Small intestine (tissue), 7 donors: Measurements from ENCODE around the gene IDUA. TPM values are rescaled to one million over a fixed set of nuclear protein-coding genes. Genes with fewer than 3 reads are reported as not detected.

Experiments used
- DNase-seq, 2 donors: peaks; one replicate each; pipeline versions ENCODE4 v3.0.0 to v3.0.0-alpha.2; 2013
- FAIRE-seq: peaks from 2 replicates; lab custom pipeline; 2012; peaks lifted over from hg19 to GRCh38; lab: Jason Lieb, UNC
- H3K27ac ChIP-seq, 3 donors: one replicate each; pipeline ENCODE4 v1.5.1; 2013; ENCODE audit warnings: low read length in 2 of 3, mild to moderate bottlenecking in 2 of 3, control low read depth in 1 of 3, inconsistent platforms in 1 of 3, low read depth in 1 of 3, moderate library complexity in 1 of 3
- H3K27me3 ChIP-seq, 3 donors: one replicate each; pipeline ENCODE4 v1.6.1; 2013; ENCODE audit warnings: low read length in 3 of 3, inconsistent platforms in 1 of 3; ENCODE audit not compliant: control insufficient read depth in 3 of 3, insufficient read depth in 3 of 3
- H3K36me3 ChIP-seq, 3 donors: one replicate each; pipeline ENCODE4 v1.6.1; 2013; ENCODE audit warnings: low read length in 3 of 3, inconsistent platforms in 1 of 3, low read depth in 1 of 3, mild to moderate bottlenecking in 1 of 3, moderate library complexity in 1 of 3; ENCODE audit not compliant: control insufficient read depth in 3 of 3, insufficient read depth in 2 of 3
- H3K4me1 ChIP-seq, 3 donors: one replicate each; pipeline ENCODE4 v1.6.1; 2013; ENCODE audit warnings: low read length in 2 of 3, inconsistent platforms in 1 of 3, low read depth in 1 of 3, mild to moderate bottlenecking in 1 of 3, moderate library complexity in 1 of 3; ENCODE audit not compliant: control insufficient read depth in 3 of 3, insufficient read depth in 2 of 3
- H3K4me3 ChIP-seq, 3 donors: one replicate each; pipeline ENCODE4 v1.5.1; 2013; ENCODE audit warnings: low read length in 3 of 3, control low read depth in 1 of 3, inconsistent platforms in 1 of 3, low read depth in 1 of 3, mild to moderate bottlenecking in 1 of 3, moderate library complexity in 1 of 3
- H3K9me3 ChIP-seq, 2 donors: one replicate each; pipeline ENCODE4 v1.6.1; 2013; ENCODE audit warnings: low read depth in 1 of 2, low read length in 1 of 2; ENCODE audit not compliant: control insufficient read depth in 2 of 2, insufficient read depth in 1 of 2
- WGBS, 3 donors: extraction: QIAGEN DNeasy Blood & Tissue Kit; methylation state at CpG; one replicate each; pipeline ENCODE4 v1.1.7; 2013; 5-methylcytosine and 5-hydroxymethylcytosine counted together
- polyA plus RNA-seq, 4 donors: library from polyadenylated mRNA; stranded (reverse) in 3 of 4; unstranded in 1 of 4; fragments of 200-250 nt in 3 of 4; fragments of 120-200 nt in 1 of 4; gene quantifications; one replicate each; pipeline versions ENCODE4 v1.2.1 to v1.2.3, GENCODE V29; 2013
- donor health status: healthy with polysubstance abuse.
- donor health status: control.
- donor health status: control.
- donor health status: Bipolar disorder and iron deficiency.
- donor health status: healthy.

IDUA gene
- polyA plus RNA-seq, 4 donors, result 10.8 to 20.9 (median 13.1) TPM

GRCh38 chr4:1017706-1018105 lies 30.9 kb downstream of the IDUA start:
- Histone ChIP-seq H3K27ac (no peak overlapping the region), H3K4me3 (no peak overlapping the region), H3K9me3 (no peaks in the 10 kb centered on the region), H3K4me1 (peaks cover 0 to 13% (median 0%) of the 10 kb centered on the region in 3 donors), H3K36me3 (peaks cover 0 to 10% (median 0%) of the 10 kb centered on the region in 3 donors), H3K27me3 (no peaks in the 10 kb centered on the region)
- no peak for FAIRE-seq
- WGBS, 3 donors, result 77 to 86% (median 84%) methylated on average over 15 of the region's 15 CpGs
- no peak for DNase-seq

GRCh38 chr4:1018147-1019020 lies 31.5 kb downstream of the IDUA start:
- Histone ChIP-seq H3K27me3 (no peaks in the 10 kb centered on the region), H3K4me1 (peaks cover 0 to 10% (median 0%) of the 10 kb centered on the region in 3 donors), H3K4me3 (no peak overlapping the region), H3K27ac (no peak overlapping the region), H3K36me3 (peaks cover 0 to 4% (median 0%) of the 10 kb centered on the region in 3 donors), H3K9me3 (no peaks in the 10 kb centered on the region)
- no peak for DNase-seq
- no peak for FAIRE-seq
- WGBS, 3 donors, result 84 to 89% (median 88%) methylated on average over 27 to 29 of the region's 29 CpGs

GRCh38 chr4:1019320-1019719 lies 32.5 kb downstream of the IDUA start:
- WGBS, 3 donors, result 74 to 77% (median 76%) methylated on average over 9 of the region's 9 CpGs
- no peak for DNase-seq
- Histone ChIP-seq H3K27ac (no peak overlapping the region), H3K27me3 (no peaks in the 10 kb centered on the region), H3K4me1 (peaks cover 0 to 5% (median 0%) of the 10 kb centered on the region in 3 donors), H3K4me3 (no peak overlapping the region), H3K9me3 (no peaks in the 10 kb centered on the region), H3K36me3 (peaks cover 0 to 5% (median 0%) of the 10 kb centered on the region in 3 donors)
- FAIRE-seq, result no peak

- Histone ChIP-seq H3K9me3 (no peaks in the 10 kb centered on the region), H3K4me3 (no peak overlapping the region), H3K36me3 (peaks cover 0 to 9% (median 0%) of the 10 kb centered on the region in 3 donors), H3K27ac (no peak overlapping the region), H3K27me3 (no peaks in the 10 kb centered on the region), H3K4me1 (peaks cover 0 to 5% (median 2%) of the 10 kb centered on the region in 3 donors)
- 75 to 88% (median 87%) methylated on average over 23 of the region's 23 CpGs for WGBS, 3 donors
- no peak for FAIRE-seq
- no peak for DNase-seq
Observed at GRCh38 chr4:1019729-1020470, 33.1 kb downstream of the IDUA start.

DNA sequence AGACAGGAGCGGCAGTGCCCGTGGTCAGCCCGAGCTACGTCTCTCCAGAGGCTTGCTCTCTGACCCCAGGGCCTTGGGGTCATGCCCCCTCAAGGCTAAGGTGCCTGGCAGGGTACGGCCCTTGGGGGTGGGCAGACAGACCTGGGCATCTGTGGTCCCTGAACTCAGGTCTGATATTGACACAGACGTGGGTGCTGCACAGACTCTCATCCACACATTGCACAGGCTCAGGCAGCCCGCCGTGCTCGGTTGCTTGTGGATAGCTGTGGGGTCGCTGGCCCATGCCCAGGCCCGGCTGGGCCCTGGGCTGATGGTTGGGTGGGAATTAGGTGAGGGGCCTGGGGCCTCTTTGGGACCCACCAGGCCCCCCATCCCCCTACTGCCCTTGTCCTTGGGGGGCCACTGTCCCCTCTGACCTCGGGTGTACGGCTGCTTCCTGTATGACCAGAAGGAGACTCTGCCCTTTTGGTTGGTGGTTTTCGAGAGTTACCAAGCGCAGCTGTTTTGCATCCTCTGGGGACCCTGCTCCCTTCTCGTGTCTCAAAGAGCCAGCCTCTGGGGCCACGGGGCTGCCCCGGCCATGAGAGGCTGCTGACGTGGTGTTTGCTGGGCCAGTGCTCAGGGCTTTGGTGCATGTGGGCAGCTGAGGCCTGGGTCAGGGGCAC lies 34.7 kb downstream of the IDUA start:
- DNase-seq (no peak), FAIRE-seq (no peak)
- H3K4me1 ChIP-seq, result peaks cover 0 to 11% (median 2%) of the 10 kb centered on the region in 3 donors
- WGBS, 3 donors, result 77 to 82% (median 80%) methylated on average over 19 of the region's 19 CpGs
- H3K9me3 ChIP-seq, result no peaks in the 10 kb centered on the region
- H3K4me3 ChIP-seq, result no peak overlapping the region
- peak overlapping the region in 1 of 3 donors; percentile 30 for H3K27ac ChIP-seq
- H3K27me3 ChIP-seq, result no peaks in the 10 kb centered on the region
- H3K36me3 ChIP-seq, result peaks cover 0 to 20% (median 0%) of the 10 kb centered on the region in 3 donors

GRCh38 chr4:1022051-1022738 lies 35.4 kb downstream of the IDUA start:
- H3K9me3 ChIP-seq, result no peaks in the 10 kb centered on the region
- DNase-seq, result no peak
- WGBS, 3 donors, result 35 to 80% (median 44%) methylated on average over 40 to 46 of the region's 46 CpGs
- peaks cover 0 to 11% (median 2%) of the 10 kb centered on the region in 3 donors for H3K4me1 ChIP-seq
- no peak overlapping the region for H3K27ac ChIP-seq
- H3K36me3 ChIP-seq, result peaks cover 0 to 20% (median 0%) of the 10 kb centered on the region in 3 donors
- no peak for FAIRE-seq
- no peak overlapping the region for H3K4me3 ChIP-seq
- no peaks in the 10 kb centered on the region for H3K27me3 ChIP-seq

DNA sequence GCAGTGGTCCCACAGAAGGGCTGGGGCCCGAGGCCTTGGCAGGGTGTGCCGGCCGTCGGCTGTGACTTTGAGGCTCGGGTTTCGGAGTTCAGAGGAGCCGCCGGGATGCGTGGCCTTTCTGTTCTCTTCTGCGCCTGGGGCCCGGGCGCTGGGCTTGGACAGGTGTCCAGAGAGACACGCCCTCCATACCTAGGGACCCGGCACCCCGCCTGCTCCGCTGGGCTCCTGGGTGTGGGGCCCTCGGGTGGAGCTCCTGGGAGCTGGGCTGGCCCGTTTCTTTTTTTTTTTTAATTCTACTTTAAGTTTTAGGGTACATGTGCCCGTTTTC lies 35.9 kb downstream of the IDUA start:
- peaks cover 0 to 20% (median 0%) of the 10 kb centered on the region in 3 donors for H3K36me3 ChIP-seq
- H3K27me3 ChIP-seq, result peaks cover 0 to 3% (median 0%) of the 10 kb centered on the region in 3 donors
- no peak overlapping the region for H3K27ac ChIP-seq
- FAIRE-seq, result no peak
- no peak overlapping the region for H3K4me3 ChIP-seq
- H3K9me3 ChIP-seq, result no peaks in the 10 kb centered on the region
- peaks cover 0 to 11% (median 2%) of the 10 kb centered on the region in 3 donors for H3K4me1 ChIP-seq
- DNase-seq, result peak in 1 of 2 donors; percentile 39
- 21 to 71% (median 34%) methylated on average over 17 to 19 of the region's 19 CpGs for WGBS, 3 donors
